GM18909 (cell line): ENCODE results near the gene FLII.
"Not testable (repeated sequence)": the region's sequence is repeated elsewhere in the genome, so short reads cannot be mapped to it uniquely, and the experiment has no call there.

ENCODE experiments used
- ATAC-seq: cut with Tn5 transposase; IDR thresholded peaks from one replicate; pipeline ENCODE4 v1.9.1; 2021; ENCODE audit warnings: mild to moderate bottlenecking; ENCODE audit not compliant: unreplicated experiment, poor library complexity

The FLII gene

DNA sequence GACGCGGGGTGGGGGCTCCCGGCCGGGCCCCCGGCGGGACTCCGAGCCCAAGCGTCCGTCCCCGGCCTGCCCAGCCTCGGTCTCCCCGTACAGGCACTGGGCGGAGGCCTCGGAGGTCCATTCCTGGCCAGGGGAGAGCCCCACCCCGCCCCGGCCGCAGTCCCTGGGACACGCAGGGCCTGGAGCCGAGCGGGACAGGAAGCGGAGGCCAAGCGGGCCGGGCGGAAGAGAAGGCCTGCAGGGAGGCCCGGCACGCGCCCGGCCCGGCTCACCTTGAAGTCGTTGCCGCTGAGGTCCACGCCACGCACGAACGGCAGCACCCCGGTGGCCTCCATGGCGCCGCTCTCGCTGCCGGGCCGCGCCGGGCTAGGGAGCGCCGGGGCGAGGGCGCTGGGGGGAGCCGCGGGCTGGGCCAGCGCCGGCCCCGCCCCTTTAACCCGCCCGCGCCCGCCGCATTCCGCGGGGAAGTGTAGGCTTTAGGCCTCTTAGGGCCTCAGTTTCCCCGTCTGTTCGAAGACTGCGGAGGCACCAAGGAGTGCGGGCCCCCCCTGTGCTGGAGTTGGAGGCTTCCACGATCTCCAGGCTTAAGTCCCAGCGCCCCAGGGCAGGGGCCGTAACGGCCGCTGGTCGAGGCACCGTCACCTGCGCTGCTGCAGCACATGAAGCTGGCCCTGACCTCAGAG is at the start of gene FLII:
TSS of gene FLII (minus strand) at position 383 of the 683 bp plus-strand sequence. CDS start at position 335, 48 bp downstream.
- peak; percentile 37 for ATAC-seq

DNA sequence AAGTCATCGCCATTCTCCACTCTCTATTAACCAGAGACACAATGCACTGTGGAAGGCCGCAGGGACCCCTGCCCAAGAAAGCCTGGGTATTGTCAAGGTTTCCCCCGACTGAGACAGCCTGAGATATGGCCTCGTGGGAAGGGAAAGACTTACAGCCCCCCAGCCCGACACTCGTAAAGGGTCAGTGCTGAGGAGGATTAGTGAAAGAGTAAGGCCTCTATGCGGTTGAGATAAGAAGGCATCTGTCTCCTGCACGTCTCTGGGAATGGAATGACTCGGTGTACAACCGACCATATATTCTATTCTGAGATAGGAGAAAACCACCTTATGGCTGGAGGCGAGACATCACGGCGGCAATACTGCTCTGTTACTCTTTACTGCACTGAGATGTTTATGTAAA is 44.7 kb upstream of the FLII start:
- ATAC-seq, result not testable (repeated sequence)

DNA sequence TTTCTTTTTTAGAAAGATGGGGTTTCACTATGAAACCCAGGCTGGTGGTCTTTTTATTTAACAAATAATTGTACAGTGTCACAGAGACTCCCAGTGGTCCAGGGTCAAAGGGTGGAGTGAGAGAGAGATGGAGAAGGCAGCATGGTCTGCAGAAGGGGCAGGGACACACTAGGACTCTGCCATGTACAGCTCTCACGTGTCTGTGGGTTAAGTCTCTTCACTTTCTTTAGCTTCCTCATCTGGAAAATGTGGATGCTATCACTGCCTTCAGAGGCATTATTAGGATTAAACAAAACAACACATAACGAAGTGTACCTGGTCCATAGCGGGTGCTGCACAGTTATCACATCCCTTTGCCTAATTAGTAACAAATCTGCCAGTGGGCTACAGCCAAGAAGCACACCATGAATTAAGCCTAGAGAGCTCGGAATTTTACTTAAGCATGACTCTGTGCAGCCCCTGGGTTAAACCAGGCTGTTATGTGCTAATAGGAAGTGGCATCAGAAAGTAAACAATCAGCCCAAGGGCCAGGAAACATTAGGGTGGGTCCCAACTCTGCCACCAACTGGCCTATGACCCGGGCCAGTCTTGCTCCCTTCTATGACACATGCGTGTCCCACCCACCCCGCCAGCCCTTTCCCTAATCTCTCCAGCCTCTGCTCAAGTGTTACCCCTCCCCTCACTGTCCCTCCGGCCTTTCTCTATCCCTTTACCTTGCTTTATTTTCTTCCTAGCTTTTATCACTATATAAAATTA is 42.4 kb upstream of the FLII start:
- no peak for ATAC-seq

GRCh38 chr17:18298061-18298460 is 39.5 kb upstream of the FLII start:
- ATAC-seq, result not testable (repeated sequence)

DNA sequence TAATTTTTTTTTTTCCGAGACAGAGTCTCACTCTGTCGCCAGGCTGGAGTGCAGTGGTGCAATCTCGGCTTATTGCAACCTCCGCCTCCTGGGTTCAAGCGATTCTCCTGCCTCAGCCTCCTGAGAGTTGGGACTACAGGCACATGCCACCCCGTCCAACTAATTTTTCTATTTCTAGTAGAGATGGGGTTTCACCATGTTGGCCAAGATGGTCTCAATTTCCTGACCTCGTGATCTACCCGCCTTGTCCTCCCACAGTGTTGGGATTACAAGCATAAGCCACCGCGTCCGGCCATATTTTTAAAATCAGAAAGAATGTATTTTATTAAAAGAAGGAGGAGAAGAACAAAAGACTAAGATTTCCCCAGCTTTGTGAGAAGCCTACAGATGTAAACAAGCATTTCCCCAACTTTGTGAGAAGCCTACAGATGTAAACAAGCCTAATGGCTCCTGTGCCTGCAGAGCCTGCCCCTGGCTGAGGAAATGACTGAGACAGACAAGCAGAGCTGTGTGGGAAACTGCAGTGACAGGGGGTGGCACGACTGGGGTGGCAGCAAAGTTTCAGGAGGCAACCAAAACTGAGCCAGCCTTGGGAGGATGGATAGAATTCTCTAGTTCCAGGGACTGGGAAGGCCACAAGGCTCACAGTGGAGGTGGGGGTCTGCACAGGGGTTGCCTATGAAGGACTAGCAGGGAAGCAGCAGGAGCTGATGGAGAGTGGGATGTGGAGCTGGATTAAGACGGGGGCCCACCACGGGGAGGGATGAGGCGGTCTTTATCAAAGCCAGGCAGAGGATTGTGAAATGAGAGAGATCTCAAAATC is 33.4 kb upstream of the FLII start:
- no peak for ATAC-seq

DNA sequence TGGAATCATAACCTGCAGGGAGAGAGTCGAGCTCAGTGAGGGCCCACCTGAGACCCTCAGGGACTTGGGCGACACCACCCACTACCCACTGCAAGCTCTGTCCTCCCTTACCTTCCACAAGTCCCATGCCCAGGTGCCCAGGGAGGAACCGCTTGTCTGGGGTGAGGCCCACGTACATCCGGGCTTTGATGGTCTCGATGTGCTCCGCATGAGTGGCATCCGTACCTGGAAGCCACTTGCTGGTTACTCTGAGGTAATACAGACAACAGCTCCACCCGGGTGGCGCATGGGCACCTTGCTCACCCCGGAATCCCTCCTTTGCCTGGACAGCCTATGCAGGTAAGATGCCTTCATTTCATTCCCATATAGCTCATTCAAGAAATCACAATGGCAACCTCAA is 26.8 kb upstream of the FLII start:
- ATAC-seq, result no peak

DNA sequence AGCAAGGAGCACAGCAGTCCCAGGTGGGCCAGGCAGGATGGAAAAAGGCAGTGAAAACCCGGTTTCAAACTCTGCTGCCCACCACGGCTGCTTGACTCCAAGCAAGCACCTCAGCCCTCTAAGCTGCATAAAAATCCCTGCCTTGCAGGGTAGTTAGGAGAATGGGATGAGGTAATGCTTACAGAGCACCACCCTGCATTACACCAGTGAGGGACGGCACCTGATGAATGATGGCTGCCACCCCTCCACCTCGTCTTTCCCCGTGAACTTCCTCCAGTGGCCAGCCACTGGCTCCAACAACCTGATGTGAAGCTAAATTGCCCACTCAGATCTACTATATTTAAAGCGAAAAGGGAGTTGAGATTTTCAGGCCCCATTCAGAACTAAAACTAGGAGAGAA is 23.2 kb upstream of the FLII start:
- ATAC-seq, result no peak

GRCh38 chr17:18280766-18281371 is 22.3 kb upstream of the FLII start:
- ATAC-seq, result no peak

DNA sequence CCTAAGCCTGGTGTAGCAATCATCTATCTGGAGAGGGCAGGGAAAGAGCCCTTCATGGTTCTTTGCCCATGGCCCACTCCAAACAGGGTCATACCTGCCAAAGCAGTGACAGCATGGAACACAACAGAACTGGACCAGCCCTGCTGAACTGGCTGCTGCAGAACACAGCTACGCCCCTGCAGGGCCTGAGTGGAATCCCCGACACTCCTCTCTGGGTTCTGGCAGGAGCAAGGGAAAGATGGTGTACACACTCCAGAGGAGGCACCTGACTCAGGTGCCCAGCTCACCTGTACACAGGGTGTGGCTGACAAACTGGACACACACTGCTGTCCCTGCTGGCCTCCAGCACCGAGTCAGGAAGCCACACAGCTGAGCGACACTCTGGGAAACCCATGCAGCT is 21.7 kb upstream of the FLII start:
- ATAC-seq, result no peak

DNA sequence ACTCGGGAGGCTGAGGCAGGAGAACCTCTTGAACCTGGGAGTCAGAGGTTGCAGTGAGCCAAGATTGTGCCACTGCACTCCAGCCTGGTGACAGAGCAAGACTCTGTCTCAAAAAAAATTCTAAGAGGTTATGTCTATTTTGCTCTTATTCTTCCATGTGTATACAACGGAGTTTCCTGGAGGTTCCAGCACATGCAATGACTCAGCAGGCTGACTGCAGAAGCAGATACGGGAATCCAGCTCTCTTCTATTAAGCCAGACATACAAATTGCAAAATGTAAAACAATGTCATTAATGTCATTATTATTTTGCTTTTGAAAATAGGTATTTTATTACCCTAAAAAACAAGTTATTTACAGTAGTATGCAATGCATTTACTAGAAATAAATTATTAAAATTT is 20.3 kb upstream of the FLII start:
- no peak for ATAC-seq

DNA sequence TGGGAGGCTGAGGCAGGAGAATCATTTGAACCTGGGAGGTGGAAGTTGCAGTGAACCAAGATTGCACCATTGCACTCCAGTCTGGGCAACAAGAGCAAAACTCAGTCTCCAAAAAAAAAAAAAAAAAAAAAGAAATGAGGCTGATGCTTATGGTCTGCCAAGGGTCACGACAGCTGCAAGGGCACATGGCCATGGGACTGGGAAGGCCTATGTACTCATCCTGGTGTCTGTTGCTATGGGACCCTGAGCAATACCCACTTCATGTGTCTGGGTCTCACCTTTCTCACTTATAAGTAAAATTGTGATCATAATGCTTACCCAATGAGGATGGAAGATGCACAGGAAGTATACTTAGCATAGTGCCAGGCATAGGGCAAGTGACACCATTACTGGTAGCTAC is 18.5 kb upstream of the FLII start:
- ATAC-seq, result no peak

DNA sequence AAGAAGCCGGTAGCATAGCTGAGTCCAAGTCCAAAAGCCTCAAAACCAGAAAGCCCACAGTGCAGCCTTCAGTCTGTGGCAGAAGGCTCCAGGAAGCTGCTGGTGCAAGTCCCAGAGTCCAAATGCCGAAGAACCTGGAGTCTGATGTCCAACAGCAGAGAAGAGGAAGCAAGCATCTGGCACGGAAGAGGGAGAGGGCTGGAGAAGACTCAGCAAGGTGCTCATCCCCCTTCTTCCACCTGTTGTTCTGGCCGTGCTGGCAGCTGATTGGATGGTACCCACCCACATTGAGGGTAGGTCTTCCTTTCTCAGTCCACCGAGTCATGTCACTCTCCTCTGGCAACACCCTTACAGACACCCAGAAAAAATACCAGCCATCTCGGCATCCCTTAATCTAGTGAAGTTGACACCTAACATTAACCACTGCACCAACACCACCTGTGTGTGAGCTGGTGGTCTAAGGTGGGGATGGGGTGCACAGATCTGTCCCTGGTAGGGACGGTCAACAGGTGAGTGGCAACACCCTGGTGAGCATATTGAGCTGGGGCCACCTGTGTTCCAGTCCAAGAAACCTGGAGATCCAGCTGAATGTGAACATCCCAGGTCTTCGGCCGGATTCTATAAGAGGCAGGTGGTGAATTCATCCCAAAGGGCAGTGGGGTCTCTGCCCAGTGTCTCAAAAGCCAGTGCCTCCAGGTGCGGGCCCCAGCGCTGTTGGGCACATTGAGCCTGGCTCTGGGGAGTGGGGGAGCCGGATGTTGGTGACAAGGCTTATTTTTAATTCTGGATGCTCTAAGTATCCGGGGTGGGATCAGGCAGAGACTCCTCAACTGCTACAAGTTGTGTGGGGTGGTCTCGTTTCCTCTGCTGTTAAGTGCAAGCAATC is 11.8 kb upstream of the FLII start:
- ATAC-seq, result no peak

DNA sequence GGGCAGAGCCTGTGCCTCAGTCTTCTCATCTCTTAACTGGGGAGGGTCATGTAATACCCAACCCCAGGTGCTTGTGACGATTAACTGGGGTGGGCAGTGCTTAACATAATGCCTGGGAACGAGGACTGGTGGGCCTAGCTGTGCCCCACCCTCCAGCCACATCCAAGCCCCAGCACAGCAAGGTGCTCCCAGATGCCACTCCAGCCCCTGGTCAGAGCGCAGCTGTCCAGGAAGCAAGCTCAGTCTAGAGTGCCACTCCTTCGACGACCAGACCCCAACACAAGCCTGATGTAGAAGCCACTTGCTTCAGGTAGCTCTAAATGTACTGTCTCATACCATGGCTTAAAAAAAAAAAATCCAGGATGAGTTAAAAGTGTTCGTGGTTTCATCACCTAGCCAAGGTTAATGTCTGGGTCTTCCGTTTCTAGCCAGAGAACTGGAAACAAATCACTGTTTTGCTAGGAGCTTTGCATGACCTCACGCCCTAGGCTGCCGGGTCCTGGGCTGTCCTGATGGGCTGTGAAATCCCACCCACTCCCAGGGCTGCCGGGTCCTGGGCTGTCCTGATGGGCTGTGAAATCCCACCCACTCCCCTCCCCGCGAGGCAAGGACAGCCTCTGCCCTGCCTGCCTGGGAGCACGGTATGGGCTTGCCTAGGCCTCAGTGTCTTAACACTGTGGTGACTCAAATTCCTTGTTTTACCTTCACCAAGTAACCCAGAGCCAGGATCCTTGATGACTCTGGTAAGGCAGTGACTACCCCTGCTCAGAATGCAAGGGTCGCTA is 9.6 kb upstream of the FLII start:
- ATAC-seq, result no peak

- ATAC-seq, result no peak
These were observed 8.8 kb upstream of the FLII start for GRCh38 chr17:18267366-18267765.

DNA sequence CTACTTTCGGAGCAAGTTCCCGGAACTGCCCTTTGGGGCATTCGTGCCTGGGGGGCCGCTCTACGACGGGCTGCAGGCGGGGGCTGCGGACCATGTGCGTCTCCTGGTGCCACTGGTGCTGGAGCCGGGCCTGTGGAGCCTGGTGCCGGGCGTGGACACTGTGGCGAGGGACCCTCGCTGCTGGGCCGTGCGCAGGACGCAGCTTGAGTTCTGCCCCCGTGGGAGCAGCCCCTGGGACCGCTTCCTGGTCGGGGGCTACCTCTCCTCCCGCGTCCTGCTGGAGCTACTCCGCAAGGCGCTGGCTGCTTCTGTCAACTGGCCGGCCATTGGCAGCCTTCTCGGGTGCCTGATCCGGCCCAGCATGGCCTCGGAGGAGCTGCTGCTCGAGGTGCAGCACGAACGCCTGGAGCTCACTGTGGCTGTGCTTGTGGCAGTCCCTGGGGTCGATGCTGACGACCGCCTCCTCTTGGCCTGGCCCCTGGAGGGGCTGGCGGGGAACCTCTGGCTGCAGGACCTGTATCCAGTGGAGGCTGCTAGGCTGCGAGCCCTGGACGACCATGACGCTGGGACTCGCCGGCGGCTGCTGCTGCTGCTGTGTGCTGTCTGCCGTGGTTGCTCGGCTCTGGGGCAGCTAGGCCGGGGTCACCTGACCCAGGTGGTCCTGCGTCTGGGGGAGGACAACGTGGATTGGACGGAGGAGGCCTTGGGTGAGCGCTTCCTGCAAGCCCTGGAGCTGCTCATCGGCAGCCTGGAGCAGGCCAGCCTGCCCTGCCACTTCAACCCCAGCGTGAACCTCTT is 5.5 kb upstream of the FLII start:
- no peak for ATAC-seq

GRCh38 chr17:18262641-18263040 is 4.1 kb upstream of the FLII start:
- no peak for ATAC-seq

DNA sequence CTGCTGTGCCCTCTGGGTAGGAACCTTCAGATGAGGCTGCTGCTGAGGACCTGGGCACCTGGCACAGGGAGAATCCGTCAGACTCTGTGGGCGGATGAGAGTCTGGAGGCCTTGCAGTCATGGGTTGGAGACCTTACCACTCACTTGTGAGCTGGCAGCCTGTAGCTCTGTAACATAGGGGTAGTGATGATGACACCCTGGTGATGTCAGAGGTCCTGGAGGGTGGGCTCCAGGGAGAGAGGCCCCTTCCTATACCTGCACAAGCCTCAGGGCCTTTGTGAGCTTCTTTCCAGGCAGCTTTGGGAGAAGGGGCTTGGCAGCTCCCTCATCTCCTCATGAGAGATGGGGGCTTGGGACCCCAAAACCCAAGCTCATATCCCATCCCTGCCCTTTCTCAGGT is 3.6 kb upstream of the FLII start:
- no peak for ATAC-seq

GRCh38 chr17:18261659-18262058 is 3.1 kb upstream of the FLII start:
- no peak for ATAC-seq
